Effector memory CD4-positive, alpha-beta T cell (primary cell): ENCODE measurements around the gene THAP4.

Experiments
- DNase-seq, 3 donors: peaks; one replicate each; pipeline ENCODE4 v3.0.0-alpha.2; 2020
- H3K27ac ChIP-seq: 2 replicates; pipeline ENCODE4 v1.7.0; 2013; ENCODE audit warnings: mild to moderate bottlenecking, low read length, moderate library complexity; ENCODE audit not compliant: insufficient read depth, poor library complexity, severe bottlenecking
- H3K27me3 ChIP-seq: replicated peaks from 2 replicates; pipeline ENCODE4 v1.7.0; 2013; ENCODE audit warnings: mild to moderate bottlenecking, low read length; ENCODE audit not compliant: insufficient read depth, control insufficient read depth, poor library complexity, severe bottlenecking
- H3K36me3 ChIP-seq: 2 replicates; pipeline ENCODE4 v1.7.0; 2013; ENCODE audit warnings: mild to moderate bottlenecking, low read length, moderate library complexity; ENCODE audit not compliant: control insufficient read depth, insufficient read depth
- H3K4me1 ChIP-seq: 2 replicates; pipeline ENCODE4 v1.7.0; 2013; ENCODE audit warnings: low read length, mild to moderate bottlenecking; ENCODE audit not compliant: control insufficient read depth, insufficient read depth, poor library complexity, severe bottlenecking
- H3K4me3 ChIP-seq: 2 replicates; pipeline ENCODE4 v1.7.0; 2013; ENCODE audit warnings: low read length, low read depth, mild to moderate bottlenecking; ENCODE audit not compliant: insufficient read depth, poor library complexity, severe bottlenecking
- H3K9me3 ChIP-seq: 2 replicates; pipeline ENCODE4 v1.7.0; 2013; ENCODE audit warnings: mild to moderate bottlenecking, low read length, moderate library complexity; ENCODE audit not compliant: control insufficient read depth

Gene THAP4

DNA sequence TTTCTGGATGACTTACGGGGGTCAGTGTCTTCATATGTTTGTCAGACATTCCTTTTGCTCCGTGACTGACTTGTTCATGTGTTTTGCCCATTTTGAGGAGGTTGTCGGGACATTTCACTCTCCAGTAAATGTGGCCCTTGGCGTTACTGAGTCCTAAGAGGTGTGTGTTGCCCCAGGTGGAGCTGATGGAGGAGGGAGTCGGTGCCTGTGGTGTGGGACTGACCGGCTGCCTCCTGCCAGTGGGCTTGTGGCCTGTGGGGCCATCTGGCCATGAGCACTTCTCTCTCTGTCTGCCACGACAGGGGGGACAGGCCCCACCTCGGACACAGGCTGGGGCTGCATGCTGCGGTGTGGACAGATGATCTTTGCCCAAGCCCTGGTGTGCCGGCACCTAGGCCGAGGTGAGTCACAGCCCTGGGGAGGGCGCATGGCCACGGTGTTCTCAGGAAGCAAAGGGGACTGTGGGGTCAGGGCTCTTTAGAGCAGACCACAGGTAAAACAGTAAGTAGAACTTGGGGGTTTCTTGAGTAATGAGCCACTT is 16.3 kb upstream of the THAP4 start:
- Histone ChIP-seq H3K36me3 (peaks cover 62% of the 10 kb centered on the region), H3K4me1 (no peaks in the 10 kb centered on the region), H3K27me3 (no peaks in the 10 kb centered on the region), H3K27ac (no peak overlapping the region), H3K9me3 (no peaks in the 10 kb centered on the region), H3K4me3 (no peak overlapping the region)
- no peak for DNase-seq

DNA sequence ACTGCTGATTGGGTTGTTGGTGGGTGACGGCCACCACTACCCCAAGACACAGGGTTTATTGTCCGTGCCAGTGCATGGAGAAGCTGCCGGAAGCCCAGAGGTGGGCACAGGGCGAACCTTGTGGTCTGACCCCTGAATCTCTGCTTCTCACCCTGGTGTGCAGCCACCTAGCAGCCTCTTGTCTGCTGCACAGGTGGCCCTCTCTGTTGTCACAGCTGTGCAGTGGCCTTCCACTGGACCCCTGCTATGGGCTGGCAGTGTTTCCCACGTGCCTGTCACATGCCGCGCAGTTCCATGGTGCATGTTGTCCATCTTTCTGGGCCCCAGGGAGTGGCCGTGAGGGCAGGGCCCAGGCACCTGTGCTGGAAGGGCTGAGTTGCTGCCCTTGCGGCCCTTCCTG is 15.8 kb upstream of the THAP4 start:
- Histone ChIP-seq H3K4me3 (no peak overlapping the region), H3K36me3 (peaks cover 62% of the 10 kb centered on the region), H3K27ac (no peak overlapping the region), H3K4me1 (no peaks in the 10 kb centered on the region), H3K27me3 (no peaks in the 10 kb centered on the region), H3K9me3 (no peaks in the 10 kb centered on the region)
- no peak for DNase-seq

DNA sequence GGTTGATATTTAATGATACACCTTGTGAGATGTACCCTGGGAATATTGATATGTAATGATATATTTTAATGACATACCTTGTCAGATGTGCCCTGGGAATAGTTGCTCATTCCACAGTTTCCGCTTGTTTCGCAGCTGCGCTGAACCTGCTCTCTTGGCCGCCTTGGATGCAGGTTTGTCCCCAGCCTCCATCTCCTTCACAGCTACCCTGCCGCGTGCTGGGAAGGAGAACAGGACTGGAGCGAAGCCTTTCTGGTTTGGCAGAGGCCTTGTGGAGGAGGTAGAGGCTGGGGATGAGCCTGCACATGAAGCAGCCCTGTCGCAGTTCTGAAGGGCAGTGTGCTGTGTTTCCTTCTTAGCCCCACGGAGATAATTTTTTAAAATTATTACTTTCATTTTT is 15.2 kb upstream of the THAP4 start:
- Histone ChIP-seq H3K27me3 (no peaks in the 10 kb centered on the region), H3K4me1 (no peaks in the 10 kb centered on the region), H3K27ac (no peak overlapping the region), H3K9me3 (no peaks in the 10 kb centered on the region), H3K4me3 (no peak overlapping the region), H3K36me3 (peaks cover 59% of the 10 kb centered on the region)
- DNase-seq: no peak

DNA sequence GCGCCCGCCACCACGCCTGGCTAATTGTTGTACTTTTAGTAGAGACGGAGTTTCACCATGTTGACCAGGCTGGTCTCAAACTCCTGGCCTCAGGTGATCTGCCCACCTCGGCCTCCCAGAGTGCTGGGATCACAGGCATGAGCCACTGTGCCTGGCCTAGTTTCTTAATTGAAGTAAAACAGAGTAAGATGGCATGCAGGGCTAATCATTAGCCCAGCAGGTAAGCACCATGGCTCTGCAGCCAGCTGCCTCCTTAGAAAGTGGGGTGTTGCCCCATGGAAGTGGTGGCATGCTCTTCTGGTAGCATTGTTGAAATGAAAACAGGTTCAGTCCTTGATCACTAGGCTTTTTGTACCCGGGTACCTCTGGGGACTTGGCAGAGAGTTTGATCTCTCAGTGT is 13.0 kb upstream of the THAP4 start:
- peaks cover 40% of the 10 kb centered on the region for H3K36me3 ChIP-seq
- no peaks in the 10 kb centered on the region for H3K9me3 ChIP-seq
- H3K27ac ChIP-seq: no peak overlapping the region
- DNase-seq: no peak
- H3K4me3 ChIP-seq: no peak overlapping the region
- H3K4me1 ChIP-seq: no peaks in the 10 kb centered on the region
- no peaks in the 10 kb centered on the region for H3K27me3 ChIP-seq

DNA sequence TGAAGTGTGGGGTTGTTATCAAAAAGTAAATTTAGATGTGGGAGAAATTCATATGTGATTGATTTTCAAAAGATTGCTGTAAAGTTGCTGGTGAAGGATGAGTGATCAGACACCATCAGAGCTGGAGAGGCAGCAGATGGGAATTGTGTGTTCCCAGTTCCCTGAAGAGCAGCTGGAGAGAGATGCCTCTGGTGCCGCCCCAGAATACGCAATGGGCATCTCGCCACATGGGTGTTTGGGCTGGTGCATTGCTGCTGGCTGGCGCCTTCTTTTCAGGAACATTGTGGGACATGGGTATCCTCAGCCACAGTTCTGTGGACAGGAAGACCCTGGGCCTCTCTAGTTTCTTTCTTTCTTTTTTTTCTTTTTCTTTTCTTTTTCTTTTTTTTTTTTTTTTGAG is 12.4 kb upstream of the THAP4 start:
- Histone ChIP-seq H3K36me3 (peaks cover 35% of the 10 kb centered on the region), H3K27ac (no peak overlapping the region), H3K4me1 (no peaks in the 10 kb centered on the region), H3K9me3 (no peaks in the 10 kb centered on the region), H3K27me3 (no peaks in the 10 kb centered on the region), H3K4me3 (no peak overlapping the region)
- DNase-seq: no peak

DNA sequence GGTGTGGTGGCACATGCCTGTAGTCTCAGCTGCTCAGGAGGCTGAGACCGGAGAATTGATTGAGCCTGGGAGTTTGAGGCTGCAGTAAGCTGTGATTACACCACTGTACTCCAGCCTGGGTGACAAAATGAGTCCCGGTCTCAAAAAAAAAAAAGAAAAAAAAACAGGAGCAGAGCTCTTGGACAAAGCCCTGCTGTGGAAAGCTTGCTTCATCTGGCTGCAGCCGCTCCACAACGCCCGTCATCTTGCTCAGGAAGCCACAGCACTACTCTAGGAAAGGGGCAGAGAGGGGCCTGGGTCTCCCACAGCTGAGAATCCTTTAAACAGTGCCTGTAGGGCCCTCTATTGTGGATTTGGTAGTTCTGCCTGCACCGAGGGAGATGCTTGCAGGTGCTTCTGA is 11.5 kb upstream of the THAP4 start:
- DNase-seq: no peak
- peaks cover 30% of the 10 kb centered on the region for H3K36me3 ChIP-seq
- H3K4me3 ChIP-seq: no peak overlapping the region
- no peaks in the 10 kb centered on the region for H3K9me3 ChIP-seq
- no peaks in the 10 kb centered on the region for H3K27me3 ChIP-seq
- no peaks in the 10 kb centered on the region for H3K4me1 ChIP-seq
- no peak overlapping the region for H3K27ac ChIP-seq

DNA sequence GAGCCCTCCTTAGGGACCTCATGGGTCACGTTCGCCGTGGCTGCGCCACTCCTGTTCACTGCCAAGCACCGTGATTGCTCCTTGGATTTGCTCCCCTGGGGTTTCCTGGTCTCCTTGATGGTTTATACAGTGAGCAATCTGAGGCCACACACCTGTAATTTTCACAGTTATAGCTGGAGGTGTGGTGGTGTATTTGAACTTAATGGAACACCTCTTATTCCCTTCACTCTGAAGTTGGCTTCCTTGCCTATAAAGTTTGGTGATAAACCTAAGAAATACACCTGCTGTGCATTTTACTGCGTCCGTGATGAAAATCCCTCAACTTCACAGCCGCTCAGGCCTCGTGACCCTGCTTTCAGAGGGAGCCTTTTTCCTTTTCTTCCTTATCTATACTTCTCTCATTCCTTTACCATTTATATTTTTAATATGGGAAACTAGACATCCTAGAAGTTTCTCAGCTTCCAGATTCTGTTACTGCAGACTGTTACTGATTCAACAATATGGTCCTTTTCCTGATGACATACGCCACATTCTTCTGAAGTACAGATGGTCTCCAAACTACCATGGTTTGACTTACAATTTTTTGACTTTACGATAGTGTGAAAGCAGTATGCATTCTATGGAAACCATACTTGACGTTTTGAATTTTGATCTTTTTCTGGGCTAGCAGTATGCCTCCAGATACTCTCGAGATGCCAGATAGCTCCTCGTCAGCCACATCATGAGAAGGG is 9.1 kb upstream of the THAP4 start:
- H3K4me1 ChIP-seq: no peaks in the 10 kb centered on the region
- H3K36me3 ChIP-seq: peaks cover 7% of the 10 kb centered on the region
- DNase-seq: no peak
- H3K9me3 ChIP-seq: no peaks in the 10 kb centered on the region
- no peak overlapping the region for H3K4me3 ChIP-seq
- H3K27ac ChIP-seq: no peak overlapping the region
- H3K27me3 ChIP-seq: no peaks in the 10 kb centered on the region

DNA sequence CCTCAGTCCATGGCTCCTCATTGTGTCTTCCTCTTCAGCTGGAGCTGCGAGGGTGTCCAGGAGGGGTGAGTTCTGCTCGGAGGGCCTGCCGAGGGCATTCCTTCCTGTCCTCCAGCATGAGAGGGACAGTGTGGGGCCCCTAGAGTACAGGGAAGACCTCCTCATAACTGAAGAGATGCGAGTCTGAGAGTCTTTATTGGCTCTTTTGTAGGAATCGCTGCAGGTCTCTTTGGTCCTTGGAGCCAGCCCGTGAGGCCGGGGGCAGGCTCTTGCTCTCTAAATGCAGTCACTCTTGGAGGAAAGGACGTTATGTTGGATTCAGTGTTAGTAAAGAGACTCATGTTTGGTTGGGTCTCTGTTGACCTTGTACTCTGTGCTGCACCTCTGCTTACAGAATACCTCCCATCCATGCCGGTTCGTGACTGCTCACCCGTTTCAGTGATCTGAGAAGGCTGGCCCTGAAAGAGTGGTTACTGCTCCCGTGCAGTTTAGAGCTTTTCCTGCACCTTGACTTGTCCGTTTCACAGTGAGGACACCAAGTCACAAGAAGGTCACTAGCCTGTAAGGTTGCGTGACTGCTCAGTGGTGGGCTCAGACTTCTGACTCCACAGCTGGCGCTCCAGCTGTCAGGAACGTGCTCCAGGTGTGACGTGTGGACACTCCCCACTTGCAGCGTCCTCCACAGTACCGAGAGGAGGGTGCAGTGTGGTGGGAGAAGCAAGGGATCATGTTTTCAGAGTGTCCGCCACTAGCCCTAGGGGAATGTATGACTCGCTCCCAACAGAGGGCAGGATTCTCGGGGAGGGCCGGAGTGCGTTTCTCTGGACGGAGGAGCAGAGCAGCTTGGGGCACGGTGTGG is 8.3 kb upstream of the THAP4 start:
- Histone ChIP-seq H3K27me3 (no peaks in the 10 kb centered on the region), H3K36me3 (no peaks in the 10 kb centered on the region), H3K4me1 (no peaks in the 10 kb centered on the region), H3K4me3 (no peak overlapping the region), H3K27ac (no peak overlapping the region), H3K9me3 (no peaks in the 10 kb centered on the region)
- DNase-seq: no peak

DNA sequence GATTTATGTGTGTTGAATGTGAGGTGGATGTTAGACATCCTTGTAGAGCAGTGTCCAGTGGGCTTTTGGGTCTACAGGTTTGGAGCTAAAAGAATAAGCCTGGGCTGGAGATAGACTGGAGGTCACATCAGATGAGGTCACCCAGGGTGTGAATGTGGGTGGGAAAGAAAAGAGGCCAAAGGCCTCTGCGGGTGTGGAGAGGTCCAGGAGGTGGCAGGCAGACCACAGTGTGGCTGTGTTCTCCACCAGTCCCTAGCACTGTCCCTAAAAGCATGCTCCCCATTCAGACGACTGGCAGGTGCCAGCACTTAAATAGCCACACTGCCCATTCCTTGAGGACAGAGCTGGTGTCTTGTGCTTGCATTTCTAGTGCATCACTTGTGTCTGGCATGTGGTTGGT is 4.7 kb upstream of the THAP4 start:
- Histone ChIP-seq H3K36me3 (no peaks in the 10 kb centered on the region), H3K9me3 (no peaks in the 10 kb centered on the region), H3K4me1 (peaks cover 14% of the 10 kb centered on the region), H3K27ac (no peak overlapping the region), H3K27me3 (no peaks in the 10 kb centered on the region), H3K4me3 (no peak overlapping the region)
- no peak for DNase-seq

DNA sequence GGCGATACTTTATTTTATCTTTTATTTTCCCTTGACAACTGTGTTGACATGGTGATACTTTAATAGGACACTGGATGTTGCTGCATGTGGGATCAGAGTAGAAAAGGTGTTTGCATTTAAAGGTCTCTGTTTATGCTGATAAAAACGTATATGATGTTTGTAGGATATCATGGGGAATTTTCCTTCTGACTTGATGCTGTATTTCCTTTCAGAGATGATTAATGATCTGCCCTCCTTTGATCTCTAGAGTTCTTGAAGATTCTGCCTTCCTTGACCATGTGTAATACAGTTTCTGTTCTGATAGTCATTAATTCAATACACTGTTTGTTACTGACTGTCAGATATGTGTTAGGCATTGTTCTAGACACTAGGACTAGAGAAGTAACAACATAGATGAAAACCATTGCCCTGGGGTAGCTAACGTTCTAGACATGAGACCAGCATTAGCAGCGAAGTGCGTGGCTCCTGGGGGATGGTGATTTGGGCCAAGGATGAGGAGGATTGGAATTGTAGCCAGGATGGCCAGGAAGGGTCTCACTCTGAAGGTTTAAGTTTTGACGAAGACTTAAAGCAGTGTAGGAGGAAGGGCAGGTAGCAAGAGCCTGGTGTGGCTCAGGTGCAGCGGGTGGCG is 3.3 kb upstream of the THAP4 start:
- peaks cover 21% of the 10 kb centered on the region for H3K4me1 ChIP-seq
- H3K9me3 ChIP-seq: no peaks in the 10 kb centered on the region
- no peaks in the 10 kb centered on the region for H3K36me3 ChIP-seq
- H3K4me3 ChIP-seq: no peak overlapping the region
- DNase-seq: no peak
- no peaks in the 10 kb centered on the region for H3K27me3 ChIP-seq
- H3K27ac ChIP-seq: no peak overlapping the region
